ENCODE results near the gene LIN7B. TPM values are rescaled to one million over a fixed set of nuclear protein-coding genes. Genes with fewer than 3 reads are reported as not detected.

Gene LIN7B
- total and polyA plus RNA-seq, 9 of the 15 experiments (the other 6 are each of a cell fraction or from before 2014, with no cell fraction given): 0.89 to 15.7 (median 4.0) TPM

DNA sequence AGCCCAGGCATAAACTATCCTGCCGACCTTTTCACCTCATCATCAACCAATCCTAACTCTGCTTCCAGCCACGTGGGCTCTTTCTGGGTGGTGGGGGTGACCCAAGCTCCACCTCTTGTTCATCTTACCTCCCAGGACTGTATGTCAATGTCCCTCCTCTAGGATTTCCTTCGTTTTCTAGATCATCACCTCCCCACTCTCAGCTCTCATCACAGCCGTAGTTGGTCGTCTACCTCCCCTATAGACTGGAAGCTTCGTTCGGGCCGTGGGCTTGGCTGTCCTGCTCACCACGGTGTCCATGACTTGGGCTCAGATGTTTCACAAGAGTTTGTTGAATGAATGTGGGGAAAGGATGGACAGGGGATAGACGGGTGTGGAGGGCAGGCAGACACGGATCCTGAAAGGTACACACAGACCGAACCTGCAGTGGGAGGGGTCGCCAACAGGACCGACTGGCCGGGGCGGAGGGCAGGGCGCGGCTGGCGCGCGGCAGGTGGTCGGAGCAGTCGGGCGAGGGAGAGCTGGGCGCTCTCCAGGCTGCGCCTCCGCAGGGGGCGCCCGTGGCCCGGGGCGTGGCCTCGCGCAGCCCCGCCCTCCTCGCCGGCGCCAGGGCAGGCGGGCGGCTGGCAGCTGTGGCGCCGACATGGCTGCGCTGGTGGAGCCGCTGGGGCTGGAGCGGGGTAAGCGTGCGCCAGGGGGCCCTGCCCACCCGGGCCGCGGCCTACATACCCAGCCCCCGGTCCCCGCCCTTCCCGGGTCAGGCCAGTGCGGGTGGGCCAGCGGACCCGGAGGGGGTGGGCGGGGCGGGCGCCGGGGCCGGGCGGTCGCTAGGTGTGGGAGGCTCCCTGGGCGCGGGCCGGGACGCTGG, at the start of gene LIN7B (continued):
- peak; percentile 42; the same call in 1 of the 2 replicates for TF ChIP-seq EHMT2 (IDR thresholded peaks at IDR 0.05)
- TF ChIP-seq NCOA4 (IDR thresholded peaks at IDR 0.05; ENCODE audit: partially characterized antibody): peak; percentile 26
- peak; percentile 53; the same call in 1 of the 2 replicates for TF ChIP-seq HDAC2 (IDR thresholded peaks at IDR 0.05)
- TF ChIP-seq ZNF445 (CRISPR knock-in tag; IDR thresholded peaks at IDR 0.05; ENCODE audit: low read depth): no peak
- peak; percentile 41; the same call in 1 of the 2 replicates for TF ChIP-seq HCFC1 (IDR thresholded peaks at IDR 0.05; ENCODE audit: low read depth, low read length)
- no peak for TF ChIP-seq ZKSCAN3 (CRISPR knock-in tag; IDR thresholded peaks at IDR 0.05)
- TF ChIP-seq BCOR (IDR thresholded peaks at IDR 0.05): peak; percentile 50; the same call in 1 of the 2 replicates
- TF ChIP-seq ZNF395 (CRISPR knock-in tag; IDR thresholded peaks at IDR 0.05): 0 out of 2 replicates have a peak, but pooled peaks have one; percentile 37
- TF ChIP-seq HIVEP1 (CRISPR knock-in tag; IDR thresholded peaks at IDR 0.05): no peak
- peak; percentile 69 for TF ChIP-seq RBFOX2 (IDR thresholded peaks at IDR 0.05; ENCODE audit: low read depth, low read length)
- TF ChIP-seq GATAD2A (IDR thresholded peaks at IDR 0.05): 0 out of 2 replicates have a peak, but pooled peaks have one; percentile 23
- peak in 2 of 3 experiments; percentile 74 to 80 for TF ChIP-seq YY1 (IDR thresholded peaks at IDR 0.05; ENCODE audit: borderline replicate concordance in 1 of 3, control insufficient read depth in 1 of 3, extremely low read depth in 1 of 3, insufficient read depth in 3 of 3, insufficient read length in 1 of 3, insufficient replicate concordance in 2 of 3, low read depth in 1 of 3, low read length in 2 of 3)
- TF ChIP-seq, protein P1, sequence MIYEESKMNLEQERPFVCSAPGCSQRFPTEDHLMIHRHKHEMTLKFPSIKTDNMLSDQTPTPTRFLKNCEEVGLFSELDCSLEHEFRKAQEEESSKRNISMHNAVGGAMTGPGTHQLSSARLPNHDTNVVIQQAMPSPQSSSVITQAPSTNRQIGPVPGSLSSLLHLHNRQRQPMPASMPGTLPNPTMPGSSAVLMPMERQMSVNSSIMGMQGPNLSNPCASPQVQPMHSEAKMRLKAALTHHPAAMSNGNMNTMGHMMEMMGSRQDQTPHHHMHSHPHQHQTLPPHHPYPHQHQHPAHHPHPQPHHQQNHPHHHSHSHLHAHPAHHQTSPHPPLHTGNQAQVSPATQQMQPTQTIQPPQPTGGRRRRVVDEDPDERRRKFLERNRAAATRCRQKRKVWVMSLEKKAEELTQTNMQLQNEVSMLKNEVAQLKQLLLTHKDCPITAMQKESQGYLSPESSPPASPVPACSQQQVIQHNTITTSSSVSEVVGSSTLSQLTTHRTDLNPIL (CRISPR knock-in tag; IDR thresholded peaks at IDR 0.05): no peak
- peak; percentile 85; the same call in 1 of the 2 replicates for TF ChIP-seq ZNF609 (CRISPR knock-in tag; IDR thresholded peaks at IDR 0.05; ENCODE audit: borderline replicate concordance)
- no peak for TF ChIP-seq THRAP3 (IDR thresholded peaks at IDR 0.05; ENCODE audit: borderline replicate concordance)
- no peak for TF ChIP-seq E4F1 (CRISPR knock-in tag; IDR thresholded peaks at IDR 0.05; ENCODE audit: borderline replicate concordance)
